22Rv1 (cell line): ENCODE results near the gene ZNF732.

Source experiments
- ZFX ChIP-seq: fragments of 450-650 bp; IDR thresholded peaks from 2 replicates; pipeline ENCODE4 v1.6.1; 2017; ENCODE audit warnings: antibody characterized with exemption, borderline replicate concordance
- TF ChIP-seq, protein P1 (sequence below): fragments of 450-650 bp; IDR thresholded peaks from 2 replicates; pipeline ENCODE4 v1.5.1; 2017; ENCODE audit warnings: mild to moderate bottlenecking

DNA sequence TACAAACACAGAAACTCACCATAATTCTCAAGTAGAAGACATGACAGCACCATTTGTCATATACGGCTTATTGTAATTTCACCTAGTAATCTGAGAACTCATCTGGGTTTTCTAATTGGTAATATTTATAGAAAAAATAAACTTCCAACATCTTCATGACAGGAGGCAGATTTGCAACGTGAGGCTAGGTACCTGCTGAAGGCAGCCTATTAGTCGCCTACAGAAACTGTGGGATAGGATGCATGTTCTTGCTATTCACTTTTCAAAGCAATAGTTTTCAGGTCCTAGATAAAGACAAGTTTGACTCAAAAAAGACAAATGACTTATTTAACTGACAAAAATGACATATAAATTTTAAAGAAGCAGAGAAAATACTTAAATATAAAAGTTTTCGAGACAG lies 2.9 kb downstream of the ZNF732 start:
- TF ChIP-seq, protein P1, sequence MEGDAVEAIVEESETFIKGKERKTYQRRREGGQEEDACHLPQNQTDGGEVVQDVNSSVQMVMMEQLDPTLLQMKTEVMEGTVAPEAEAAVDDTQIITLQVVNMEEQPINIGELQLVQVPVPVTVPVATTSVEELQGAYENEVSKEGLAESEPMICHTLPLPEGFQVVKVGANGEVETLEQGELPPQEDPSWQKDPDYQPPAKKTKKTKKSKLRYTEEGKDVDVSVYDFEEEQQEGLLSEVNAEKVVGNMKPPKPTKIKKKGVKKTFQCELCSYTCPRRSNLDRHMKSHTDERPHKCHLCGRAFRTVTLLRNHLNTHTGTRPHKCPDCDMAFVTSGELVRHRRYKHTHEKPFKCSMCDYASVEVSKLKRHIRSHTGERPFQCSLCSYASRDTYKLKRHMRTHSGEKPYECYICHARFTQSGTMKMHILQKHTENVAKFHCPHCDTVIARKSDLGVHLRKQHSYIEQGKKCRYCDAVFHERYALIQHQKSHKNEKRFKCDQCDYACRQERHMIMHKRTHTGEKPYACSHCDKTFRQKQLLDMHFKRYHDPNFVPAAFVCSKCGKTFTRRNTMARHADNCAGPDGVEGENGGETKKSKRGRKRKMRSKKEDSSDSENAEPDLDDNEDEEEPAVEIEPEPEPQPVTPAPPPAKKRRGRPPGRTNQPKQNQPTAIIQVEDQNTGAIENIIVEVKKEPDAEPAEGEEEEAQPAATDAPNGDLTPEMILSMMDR, result no peak
- TF ChIP-seq ZFX, result no peak
